ENCODE measurements around the gene DCHS1.

Gene DCHS1

DNA sequence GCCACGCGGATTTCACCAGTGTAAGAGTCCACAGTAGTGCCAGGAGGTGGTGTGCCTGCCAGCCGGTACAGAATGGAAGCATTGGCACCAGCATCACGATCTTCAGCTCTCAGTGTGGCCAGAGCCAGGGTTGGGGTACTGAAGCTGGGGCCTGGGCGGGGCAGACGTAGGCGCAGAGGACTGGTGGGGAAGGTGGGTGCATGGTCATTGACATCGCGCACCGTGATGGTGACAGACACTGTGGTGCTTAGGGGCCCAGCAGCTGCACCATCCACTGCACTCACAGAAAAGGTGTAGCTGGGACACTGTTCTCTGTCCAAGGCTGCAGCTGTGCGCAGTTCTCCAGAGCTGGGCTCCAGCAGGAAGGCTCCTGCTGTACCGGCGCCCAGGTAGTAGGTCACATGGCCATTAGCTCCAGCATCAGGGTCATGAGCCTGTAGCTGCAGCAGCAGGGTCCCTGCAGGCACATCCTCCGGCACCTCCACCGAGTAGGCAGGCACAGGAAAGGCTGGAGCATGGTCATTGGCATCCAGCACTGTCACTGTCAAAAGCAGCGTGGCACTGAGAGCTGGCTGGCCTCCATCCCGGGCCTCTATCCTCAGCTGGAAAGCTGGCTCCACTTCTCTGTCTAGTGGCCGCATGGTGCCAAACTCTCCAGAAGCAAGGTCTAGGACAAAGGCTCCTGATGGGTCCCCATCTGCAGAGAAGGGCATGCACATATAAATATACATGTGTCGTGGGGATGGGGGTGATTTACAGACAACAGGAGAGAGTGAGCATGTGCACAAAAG is 28.4 kb downstream of the DCHS1 start:
- DNase-seq (ENCODE audit: extremely low spot score), result no peak
- TF ChIP-seq L3MBTL2 (conservative IDR thresholded peaks at IDR 0.05) (no peak), SUZ12 (IDR thresholded peaks at IDR 0.05) (no peak)
- POLR2A ChIA-PET, result interaction anchor here (0.8 kb wide), 2 partner anchors 16 to 18 kb away, joined by 3 to 4 read pairs; no protein-coding TSS in a partner anchor
- CTCF ChIA-PET, result no interaction called here

DNA sequence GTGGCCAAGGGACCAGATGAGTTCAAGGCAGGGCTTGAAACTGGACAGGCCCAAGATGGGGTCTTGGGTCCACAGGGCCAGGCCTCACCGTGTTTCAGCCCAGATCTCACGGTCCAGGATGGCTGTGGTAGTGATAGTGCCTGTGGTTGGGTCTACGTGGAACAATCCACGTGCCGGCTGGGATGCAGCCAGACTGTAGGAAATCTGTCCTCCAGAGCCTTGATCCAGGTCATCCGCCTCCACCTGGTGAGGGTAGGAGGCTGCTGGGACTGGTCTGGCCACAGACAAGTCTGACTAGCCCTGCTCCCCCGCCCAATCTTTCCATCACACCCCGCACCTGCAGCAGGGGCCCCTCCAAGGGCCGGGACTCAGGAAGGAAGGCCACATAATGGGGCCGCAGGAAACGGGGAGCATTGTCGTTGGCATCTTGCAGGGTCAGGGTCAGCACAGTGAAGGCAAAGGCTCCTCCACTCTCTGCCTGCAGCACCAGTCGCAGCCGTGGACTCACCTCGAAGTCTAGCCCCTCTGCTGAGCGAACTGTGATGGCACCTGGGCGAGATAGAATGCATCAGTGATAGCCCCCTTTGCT is 29.7 kb downstream of the DCHS1 start:
- ChIA-PET CTCF (no interaction called here), POLR2A (interaction anchor here (2.9 kb wide), 1 partner anchor 14 kb away, joined by 10 read pairs; the partner anchor contains the start of gene TAF10)
- DNase-seq (ENCODE audit: extremely low spot score), result no peak
- TF ChIP-seq FOXA1 (IDR thresholded peaks at IDR 0.05) (no peak), FOXM1 (IDR thresholded peaks at IDR 0.05; ENCODE audit: borderline replicate concordance) (no peak), CTBP1 (IDR thresholded peaks at IDR 0.05; ENCODE audit: borderline replicate concordance) (no peak), BHLHE40 (IDR thresholded peaks at IDR 0.05; ENCODE audit: borderline replicate concordance) (no peak), SUZ12 (IDR thresholded peaks at IDR 0.05) (no peak), SP1 (IDR thresholded peaks at IDR 0.05) (no peak), ARNT (IDR thresholded peaks at IDR 0.05) (no peak), FOXK2 (IDR thresholded peaks at IDR 0.05) (no peak), ZNF384 (IDR thresholded peaks at IDR 0.05) (no peak), LEF1 (IDR thresholded peaks at IDR 0.05; ENCODE audit: borderline replicate concordance) (no peak), NFRKB (IDR thresholded peaks at IDR 0.05) (no peak), HDGF (IDR thresholded peaks at IDR 0.05; ENCODE audit: borderline replicate concordance) (no peak), ELF4 (IDR thresholded peaks at IDR 0.05) (no peak), TARDBP (IDR thresholded peaks at IDR 0.05) (no peak), L3MBTL2 (conservative IDR thresholded peaks at IDR 0.05) (no peak)
- TF ChIP-seq, protein P1, sequence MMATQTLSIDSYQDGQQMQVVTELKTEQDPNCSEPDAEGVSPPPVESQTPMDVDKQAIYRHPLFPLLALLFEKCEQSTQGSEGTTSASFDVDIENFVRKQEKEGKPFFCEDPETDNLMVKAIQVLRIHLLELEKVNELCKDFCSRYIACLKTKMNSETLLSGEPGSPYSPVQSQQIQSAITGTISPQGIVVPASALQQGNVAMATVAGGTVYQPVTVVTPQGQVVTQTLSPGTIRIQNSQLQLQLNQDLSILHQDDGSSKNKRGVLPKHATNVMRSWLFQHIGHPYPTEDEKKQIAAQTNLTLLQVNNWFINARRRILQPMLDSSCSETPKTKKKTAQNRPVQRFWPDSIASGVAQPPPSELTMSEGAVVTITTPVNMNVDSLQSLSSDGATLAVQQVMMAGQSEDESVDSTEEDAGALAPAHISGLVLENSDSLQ (IDR thresholded peaks at IDR 0.05), result no peak

DNA sequence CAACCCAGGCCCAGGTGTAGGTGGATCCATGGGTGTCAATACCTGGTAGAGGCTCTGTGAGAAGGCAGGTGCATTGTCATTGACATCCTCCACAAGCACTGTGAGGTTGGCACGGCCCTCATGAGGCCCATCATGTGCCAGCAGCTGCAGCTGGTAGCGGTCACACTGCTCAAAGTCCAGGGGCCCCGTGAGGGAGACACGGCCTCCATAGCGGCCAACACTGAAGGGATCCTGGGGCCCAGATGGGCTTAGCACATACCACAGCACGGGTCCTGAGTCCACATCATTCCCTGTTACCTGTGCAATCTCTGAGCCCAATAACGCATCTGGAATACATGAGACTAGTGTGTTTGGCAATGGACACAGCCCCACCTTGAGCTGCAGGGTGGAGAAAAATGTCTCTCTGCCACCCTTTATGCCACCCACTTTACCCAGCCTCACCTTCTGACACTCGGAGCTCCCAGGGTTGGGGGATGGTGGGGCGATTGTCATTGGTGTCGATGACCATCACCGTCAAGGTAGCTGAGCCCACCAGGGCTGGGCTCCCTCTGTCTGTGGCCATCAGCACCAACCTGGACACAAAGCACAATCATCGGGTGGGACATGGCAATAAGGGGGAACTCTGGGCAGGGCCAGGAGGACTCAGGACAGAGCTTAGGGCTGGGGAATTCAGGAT is 30.3 kb downstream of the DCHS1 start:
- DNase-seq (ENCODE audit: extremely low spot score), result no peak
- no peak for TF ChIP-seq SUZ12 (IDR thresholded peaks at IDR 0.05)
- no peak for TF ChIP-seq CTBP1 (IDR thresholded peaks at IDR 0.05; ENCODE audit: borderline replicate concordance)
- TF ChIP-seq FOXA1 (IDR thresholded peaks at IDR 0.05), result no peak
- TF ChIP-seq SP1 (IDR thresholded peaks at IDR 0.05), result no peak
- no peak for TF ChIP-seq FOXM1 (IDR thresholded peaks at IDR 0.05; ENCODE audit: borderline replicate concordance)
- ChIA-PET POLR2A (interaction anchor here (2.9 kb wide), 1 partner anchor 13 kb away, joined by 10 read pairs; the partner anchor contains the start of gene TAF10), CTCF (no interaction called here)

DNA sequence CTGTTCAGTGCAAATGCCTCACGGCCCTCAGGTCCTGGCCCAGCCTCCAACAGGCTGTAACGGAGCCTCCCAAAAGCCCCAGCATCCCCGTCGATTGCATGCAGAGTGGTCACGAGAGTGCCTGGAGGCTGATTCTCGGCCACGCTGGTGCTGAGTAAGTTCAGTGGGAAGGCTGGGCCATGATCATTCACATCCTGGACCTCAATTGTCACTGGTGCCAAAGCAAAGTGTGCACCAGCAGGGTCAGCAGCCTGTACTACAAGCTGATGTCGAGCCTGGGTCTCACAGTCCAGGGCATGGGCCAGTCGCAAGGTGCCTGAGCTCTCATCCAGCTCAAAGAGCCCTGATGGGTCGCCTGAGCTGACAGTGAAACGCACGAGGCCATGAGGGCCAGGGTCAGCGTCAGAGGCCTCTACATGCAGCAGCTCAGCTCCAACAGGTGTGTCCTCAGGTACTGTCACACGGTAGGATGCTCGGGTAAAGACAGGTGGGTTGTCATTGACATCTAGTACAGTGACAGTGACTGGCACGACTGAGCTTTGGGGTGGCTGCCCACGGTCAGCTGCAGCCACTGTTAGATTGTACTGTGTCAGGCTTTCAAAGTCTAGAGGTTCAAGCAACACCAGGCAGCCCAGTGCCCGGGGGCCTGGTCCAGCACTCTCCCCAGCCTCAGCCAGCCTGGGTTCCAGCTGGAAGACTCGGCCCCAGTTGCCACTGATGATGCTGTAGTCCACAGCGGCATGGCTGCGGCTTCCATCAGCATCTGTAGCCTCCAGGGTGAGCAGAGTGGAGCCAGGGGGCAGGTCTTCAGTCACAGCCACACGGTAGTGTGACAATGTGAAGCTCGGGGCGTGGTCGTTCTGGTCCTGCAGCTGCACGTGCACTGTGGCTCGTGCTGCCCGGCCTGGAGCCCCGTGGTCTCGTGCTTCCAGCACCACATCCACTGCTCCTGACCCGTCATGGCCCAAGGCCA is 31.9 kb downstream of the DCHS1 start:
- DNase-seq (ENCODE audit: extremely low spot score), result no peak
- CTCF ChIA-PET, result no interaction called here
- no peak for TF ChIP-seq TARDBP (IDR thresholded peaks at IDR 0.05)
- no peak for TF ChIP-seq ZNF384 (IDR thresholded peaks at IDR 0.05)
- no peak for TF ChIP-seq SUZ12 (IDR thresholded peaks at IDR 0.05)
- TF ChIP-seq ELF4 (IDR thresholded peaks at IDR 0.05), result no peak
- no peak for TF ChIP-seq LEF1 (IDR thresholded peaks at IDR 0.05; ENCODE audit: borderline replicate concordance)
- TF ChIP-seq ARNT (IDR thresholded peaks at IDR 0.05), result no peak
- no peak for TF ChIP-seq BHLHE40 (IDR thresholded peaks at IDR 0.05; ENCODE audit: borderline replicate concordance)
- TF ChIP-seq FOXA1 (IDR thresholded peaks at IDR 0.05), result no peak
- TF ChIP-seq HDGF (IDR thresholded peaks at IDR 0.05; ENCODE audit: borderline replicate concordance), result no peak
- no peak for TF ChIP-seq SP1 (IDR thresholded peaks at IDR 0.05)
- no peak for TF ChIP-seq NFRKB (IDR thresholded peaks at IDR 0.05)
- no peak for TF ChIP-seq CTBP1 (IDR thresholded peaks at IDR 0.05; ENCODE audit: borderline replicate concordance)
- no peak for TF ChIP-seq L3MBTL2 (conservative IDR thresholded peaks at IDR 0.05)
- TF ChIP-seq FOXM1 (IDR thresholded peaks at IDR 0.05; ENCODE audit: borderline replicate concordance), result no peak
- TF ChIP-seq, protein P1 (IDR thresholded peaks at IDR 0.05), result no peak
- TF ChIP-seq FOXK2 (IDR thresholded peaks at IDR 0.05), result no peak
- POLR2A ChIA-PET, result interaction anchor here (0.6 to 2.9 kb wide), 3 partner anchors 11 to 110 kb away, joined by 3 to 10 read pairs (median 4); partner anchors contain the start of genes MRPL17 and TAF10

DNA sequence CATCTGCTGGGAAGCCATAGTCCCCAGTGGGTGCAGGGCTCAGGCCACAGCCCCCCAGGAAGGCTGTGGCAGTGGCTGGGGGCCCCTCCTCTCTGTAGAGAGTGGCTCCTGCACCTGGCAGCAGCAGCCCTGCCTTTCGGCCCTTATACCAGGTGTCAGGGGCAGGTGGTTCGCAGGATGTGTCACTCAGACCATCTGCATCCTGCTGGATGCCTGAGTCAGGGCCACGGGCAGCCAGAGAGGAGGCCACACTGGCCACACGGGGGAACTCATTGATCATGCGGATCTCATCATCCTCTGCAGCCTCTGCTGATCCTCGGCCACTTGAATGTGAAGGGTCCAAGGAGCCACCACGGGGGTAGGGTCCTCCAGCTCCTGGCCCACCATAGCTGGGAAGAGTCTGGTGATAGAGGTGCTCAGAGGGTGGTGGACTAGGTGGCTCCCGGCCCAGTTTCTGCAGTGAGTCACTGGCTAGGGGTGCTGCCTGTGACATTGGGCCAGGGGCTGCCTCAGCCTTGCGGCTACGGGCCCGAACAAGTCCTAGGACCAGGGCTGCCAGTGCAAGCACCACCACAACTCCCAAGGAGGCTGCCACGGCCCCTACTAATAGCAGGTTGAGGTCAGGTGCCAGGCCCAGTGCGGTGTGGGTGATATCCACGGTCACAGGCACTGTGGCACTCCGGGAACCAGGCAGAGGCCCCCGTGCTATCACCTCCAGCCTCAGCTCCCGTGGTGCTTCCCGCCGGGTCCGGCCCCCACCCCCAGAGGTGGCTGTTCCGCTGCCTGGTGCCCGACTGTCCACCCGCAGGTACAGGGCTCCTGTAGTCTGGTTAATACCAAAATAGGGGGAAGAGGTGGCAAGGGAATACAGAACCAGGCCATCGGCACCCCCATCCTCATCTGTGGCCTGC is 33.1 kb downstream of the DCHS1 start:
- TF ChIP-seq SP1 (IDR thresholded peaks at IDR 0.05), result no peak
- no peak for TF ChIP-seq FOXK2 (IDR thresholded peaks at IDR 0.05)
- no peak for TF ChIP-seq LEF1 (IDR thresholded peaks at IDR 0.05; ENCODE audit: borderline replicate concordance)
- TF ChIP-seq HDGF (IDR thresholded peaks at IDR 0.05; ENCODE audit: borderline replicate concordance), result no peak
- TF ChIP-seq, protein P1 (IDR thresholded peaks at IDR 0.05), result no peak
- TF ChIP-seq ELF4 (IDR thresholded peaks at IDR 0.05), result no peak
- no peak for TF ChIP-seq FOXA1 (IDR thresholded peaks at IDR 0.05)
- no peak for TF ChIP-seq BHLHE40 (IDR thresholded peaks at IDR 0.05; ENCODE audit: borderline replicate concordance)
- CTCF ChIA-PET, result no interaction called here
- DNase-seq (ENCODE audit: extremely low spot score), result no peak
- POLR2A ChIA-PET, result interaction anchor here (0.8 to 2.4 kb wide), 2 partner anchors 10 to 61 kb away, joined by 4 to 19 read pairs; partner anchors contain the start of genes MRPL17 and TAF10
